Body of pancreas (tissue), 4 donors: ENCODE results near the gene TMA16.

Experiments
- CTCF ChIP-seq, 7 experiments: fragments of 450-650 bp in 4 of 7; fragments of 200-600 bp in 3 of 7; sonication (generic) in 3 of 7; IDR thresholded peaks; one replicate each; pipeline ENCODE4 v1.5.1; 2016 to 2019; ENCODE audit warnings: antibody characterized with exemption in 7 of 7
- POLR2A ChIP-seq, 3 donors: fragments of 450-650 bp; IDR thresholded peaks; one replicate each; pipeline ENCODE4 v1.6.1; 2016; ENCODE audit warnings: antibody characterized with exemption in 3 of 3, mild to moderate bottlenecking in 2 of 3

DNA sequence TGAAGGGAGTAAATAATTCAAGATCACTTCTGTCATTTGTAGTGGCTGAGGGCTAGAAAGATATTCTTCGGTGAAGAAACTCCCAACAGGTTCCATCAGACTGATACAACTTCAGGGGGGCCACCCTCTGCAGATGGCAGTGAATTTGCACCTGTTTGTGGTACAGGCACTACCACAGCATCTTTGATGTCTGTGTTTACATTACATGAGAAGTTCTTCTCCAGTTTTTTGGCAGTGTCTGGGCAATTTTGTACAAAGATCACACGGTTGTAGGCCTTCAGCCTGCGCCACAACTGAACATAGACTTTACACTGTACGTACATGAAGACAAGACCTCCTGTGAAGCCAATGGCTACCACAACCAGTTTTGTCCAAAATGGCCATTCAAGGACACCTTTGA, 34.2 kb downstream of the TMA16 start:
- TF ChIP-seq CTCF (IDR thresholded peaks at IDR 0.05) (no peak), POLR2A (IDR thresholded peaks at IDR 0.05) (no peak)
